Colon (tissue), 2 donors: ENCODE measurements around the gene ITGA1.

Source experiments
- FAIRE-seq: peaks from 2 replicates; lab custom pipeline; 2012; peaks lifted over from hg19 to GRCh38; lab: Jason Lieb, UNC
- donor health status: control.
- donor health status: control.

Gene ITGA1

DNA sequence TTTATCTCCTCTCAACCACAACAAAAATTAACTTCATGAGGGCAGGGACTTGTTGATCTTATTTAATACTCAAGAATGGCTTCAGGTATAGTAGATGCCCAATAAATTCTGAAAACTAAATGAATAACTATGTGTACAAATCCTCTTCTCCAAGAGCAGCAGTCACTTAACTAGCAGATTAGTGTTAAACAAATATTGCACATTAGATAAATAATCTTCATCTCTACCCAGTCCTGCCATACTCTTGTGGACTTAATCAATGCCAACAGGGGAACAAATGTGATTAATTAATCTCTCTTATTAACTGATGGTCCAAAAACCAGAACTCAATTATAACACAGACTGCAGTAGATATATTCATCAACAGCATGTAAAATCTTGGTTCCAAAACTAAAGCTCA, 15.0 kb upstream of the ITGA1 start:
- no peak for FAIRE-seq

DNA sequence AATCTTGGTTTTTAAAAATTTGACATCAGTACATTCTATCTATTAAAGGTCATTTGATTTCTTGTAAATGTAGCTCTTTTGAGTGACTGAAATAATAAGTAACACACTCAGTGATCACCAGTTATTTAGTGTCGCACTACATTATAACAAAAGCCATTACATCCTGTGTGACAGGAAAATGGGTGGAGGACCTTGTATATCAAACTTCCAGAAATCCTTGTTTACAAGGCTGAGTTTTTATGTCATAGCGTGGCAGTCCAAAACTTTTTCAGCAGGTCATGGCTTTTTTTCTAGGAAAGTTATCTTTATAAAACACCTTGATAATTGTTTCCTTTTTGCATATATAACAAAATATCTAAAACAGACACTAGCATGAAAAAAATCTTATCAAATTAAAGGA, 14.4 kb upstream of the ITGA1 start:
- no peak for FAIRE-seq

DNA sequence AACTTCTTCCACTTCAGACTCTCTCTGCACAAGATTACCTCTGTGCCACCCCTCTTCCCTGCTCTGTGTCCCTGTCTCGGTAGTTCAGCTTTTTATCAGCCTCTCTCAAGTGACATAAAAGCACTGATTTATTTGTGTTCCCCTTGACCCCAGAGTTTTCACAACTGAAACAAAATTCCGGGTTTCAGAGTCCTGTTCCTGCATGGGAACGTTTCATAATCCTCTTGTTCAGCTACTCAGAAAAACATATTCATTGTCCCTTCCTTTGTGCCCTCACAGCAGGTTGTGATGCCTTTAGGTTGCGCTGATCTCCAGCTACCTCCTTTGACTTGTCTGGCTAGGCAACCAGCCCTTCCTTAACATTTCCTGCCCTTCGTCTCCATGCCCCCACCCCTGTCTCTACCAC, 13.7 kb upstream of the ITGA1 start:
- no peak for FAIRE-seq

DNA sequence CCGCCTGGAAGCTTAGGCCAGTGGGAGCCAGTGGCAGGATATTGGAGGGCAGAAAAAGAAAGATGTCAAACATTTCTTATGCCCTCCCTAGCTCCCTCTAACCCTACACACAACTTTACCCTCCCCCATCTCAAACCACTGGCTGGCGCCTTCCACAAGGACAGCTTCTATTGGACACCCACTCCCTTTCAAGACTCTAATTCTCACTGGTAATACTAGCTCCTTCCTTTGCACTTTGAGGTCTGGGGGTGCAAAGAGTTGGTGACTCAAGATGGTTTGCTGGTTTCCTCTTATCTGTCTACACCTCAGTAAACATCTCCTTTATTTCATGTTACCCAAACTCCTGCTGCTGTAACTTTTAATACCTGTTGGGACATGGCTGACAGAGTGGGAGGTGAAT, 11.6 kb upstream of the ITGA1 start:
- no peak for FAIRE-seq

DNA sequence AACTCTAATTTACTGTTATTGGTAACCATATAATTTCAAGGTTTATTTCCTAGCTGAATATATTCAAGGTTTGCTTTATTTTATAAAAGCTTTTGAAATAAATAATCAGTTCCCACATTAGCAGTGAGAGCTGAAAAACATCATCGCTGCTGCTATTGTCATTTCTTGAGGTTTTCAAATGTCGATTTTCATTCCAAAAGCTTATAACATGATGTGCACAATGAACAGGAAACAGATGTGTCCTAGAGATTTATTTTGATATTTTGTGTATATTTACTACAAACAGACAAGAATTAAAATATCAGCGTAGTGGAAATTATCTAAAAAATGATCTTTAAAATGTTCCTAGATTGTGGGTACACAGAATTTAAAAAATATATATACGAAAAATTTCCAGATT, 10.5 kb upstream of the ITGA1 start:
- FAIRE-seq, result no peak

DNA sequence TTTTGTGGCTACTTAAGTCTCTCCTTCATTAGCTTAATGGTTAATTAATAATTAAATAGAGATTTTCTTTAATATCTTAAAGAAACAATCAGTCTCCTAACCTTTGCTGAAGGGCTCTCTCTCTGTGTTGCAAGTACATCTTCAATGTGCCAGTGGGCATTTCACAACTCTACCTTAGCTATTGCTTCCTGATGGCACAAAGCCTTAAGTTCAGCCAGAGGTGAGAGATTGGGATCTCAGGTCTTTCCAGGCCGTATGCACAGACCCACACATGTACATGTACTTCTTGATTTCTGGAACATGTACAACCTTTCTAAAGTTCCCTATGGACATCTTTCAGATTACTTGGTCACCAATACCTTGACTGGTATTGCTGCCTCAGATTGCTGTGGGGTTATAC, 8.9 kb upstream of the ITGA1 start:
- FAIRE-seq, result no peak

DNA sequence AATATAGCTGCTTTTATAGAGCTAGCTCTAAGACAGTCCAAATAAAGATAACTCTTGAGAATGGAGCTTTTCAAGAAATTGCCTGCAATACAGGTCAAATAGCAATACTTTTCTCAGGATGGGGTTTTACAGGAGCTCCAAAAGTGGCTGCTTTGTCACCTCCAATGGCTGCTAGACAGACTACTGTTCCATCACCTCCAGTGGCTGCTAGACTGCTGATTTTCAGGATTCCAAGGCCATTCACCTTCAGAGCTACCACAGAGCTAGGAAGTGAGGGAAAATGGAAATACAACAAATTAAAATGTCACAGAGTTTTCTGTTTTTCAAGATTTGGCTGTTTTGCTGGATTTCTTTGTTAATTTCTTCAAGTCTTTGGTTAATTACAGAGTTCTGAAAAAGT, 8.5 kb upstream of the ITGA1 start:
- no peak for FAIRE-seq

DNA sequence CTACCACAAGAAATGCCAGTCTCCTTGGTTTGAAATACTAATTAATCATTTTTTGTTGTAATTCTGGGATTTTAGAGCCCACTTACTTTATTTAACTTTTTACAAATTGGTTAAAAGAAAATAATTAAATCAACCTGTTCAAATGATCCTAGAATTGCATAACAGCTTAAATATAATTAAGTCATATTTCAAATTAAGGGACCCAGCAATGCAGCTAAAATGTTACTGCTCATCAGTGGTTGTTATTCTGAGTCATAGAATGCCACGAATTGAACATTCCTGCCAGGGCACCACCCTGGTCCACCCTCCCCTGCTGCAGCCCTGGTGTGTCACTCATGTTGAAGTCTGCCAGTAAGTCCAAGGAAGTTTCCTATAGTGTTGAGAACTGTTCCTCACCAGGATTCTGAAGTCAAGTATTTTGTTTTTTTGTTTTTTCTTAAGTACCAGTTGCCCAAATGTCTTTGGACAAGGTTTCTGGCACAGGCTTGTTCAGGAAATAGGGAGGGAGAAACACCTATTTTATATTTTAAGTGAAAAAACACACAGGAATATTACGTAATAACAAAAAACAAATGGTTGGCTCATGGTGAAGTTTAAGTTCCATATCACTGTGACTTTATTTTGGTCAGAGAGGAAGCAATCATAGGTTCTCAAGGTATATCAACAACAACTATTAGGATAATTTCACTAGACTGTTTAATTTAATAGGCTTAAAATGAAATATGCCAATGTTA, 4.3 kb upstream of the ITGA1 start:
- FAIRE-seq, result no peak

DNA sequence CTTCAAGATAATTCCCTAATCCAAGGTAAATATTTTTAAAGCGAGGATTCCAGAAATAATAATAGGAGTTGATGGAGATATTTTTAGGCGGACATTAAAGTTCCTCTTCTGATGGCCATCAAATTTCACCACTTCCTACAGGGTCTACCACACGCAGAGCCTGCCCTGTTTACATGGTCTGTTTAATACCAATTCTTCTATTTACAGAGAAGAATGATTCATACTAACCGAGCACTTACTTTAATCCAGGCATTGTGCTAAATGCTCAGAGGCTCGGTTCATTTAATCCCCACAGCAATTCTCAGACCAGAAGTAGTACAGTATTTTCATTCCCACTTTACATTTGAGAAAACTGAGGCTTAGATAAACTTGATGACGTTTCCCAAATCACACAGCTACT, 3.0 kb upstream of the ITGA1 start:
- no peak for FAIRE-seq

DNA sequence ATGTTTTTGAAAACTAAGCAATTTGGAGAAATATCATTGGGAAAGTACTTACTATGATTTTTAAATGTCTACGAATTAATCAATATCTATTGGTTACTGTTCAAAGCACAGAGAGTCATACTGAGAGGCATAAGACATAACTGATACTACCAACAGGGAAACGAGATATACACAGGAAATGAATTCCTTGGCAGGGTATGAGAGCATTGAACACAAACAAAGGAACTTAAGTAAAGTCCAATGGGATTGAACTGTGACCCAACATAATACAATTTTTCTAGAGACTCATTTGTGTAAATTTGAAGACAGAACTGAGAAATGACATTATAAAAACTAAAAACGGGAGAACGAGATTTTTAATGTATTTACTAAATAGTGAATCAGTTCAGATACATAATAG, 1.3 kb upstream of the ITGA1 start:
- FAIRE-seq, result no peak

DNA sequence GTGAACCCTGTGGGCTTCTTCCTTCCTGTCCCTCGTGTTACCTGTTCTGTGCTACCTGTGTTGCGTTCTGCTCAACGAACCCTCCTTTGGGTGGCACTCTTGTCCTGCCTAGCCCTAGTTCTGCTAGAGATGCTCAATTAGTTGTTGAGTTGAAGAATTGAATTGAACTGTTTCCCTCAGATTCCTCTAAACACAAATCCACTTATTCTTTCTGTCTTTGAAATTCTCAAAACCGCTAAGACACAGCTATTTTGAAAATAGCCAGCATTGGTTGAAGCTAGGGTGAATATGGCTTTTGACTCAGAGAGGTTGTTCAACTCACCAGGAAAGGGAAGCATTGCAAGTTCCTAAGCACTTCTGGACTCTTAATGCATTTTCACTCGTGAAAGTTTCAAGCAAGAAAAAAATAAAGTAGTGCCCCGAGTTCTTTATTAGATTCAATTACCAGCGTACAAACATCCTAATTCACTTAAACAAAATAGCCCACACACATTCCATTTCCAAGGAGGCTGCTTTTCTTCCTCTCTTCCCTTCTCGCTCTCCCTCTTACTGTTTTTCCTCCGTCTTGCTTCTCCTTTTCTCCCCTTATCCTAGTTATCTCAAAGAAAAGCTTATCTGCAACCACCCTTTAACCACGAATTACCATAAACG, 642 bp upstream of the ITGA1 start:
- no peak for FAIRE-seq

DNA sequence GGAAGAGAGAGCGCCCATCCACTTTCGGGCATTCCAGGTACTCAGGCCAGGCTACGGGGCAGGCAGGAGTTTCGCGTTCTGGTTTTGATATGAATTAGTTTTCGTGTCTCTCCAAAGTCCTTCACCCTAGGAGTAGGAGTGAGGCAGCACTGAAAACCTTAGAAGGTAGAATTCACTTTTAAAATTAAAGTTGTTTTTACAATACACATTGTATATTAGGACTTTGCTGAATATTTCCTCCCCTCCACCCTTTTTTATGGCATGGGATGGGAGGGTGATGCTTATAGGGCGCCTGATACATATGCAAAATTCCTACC, 747 bp downstream of the ITGA1 start:
- FAIRE-seq, result no peak

DNA sequence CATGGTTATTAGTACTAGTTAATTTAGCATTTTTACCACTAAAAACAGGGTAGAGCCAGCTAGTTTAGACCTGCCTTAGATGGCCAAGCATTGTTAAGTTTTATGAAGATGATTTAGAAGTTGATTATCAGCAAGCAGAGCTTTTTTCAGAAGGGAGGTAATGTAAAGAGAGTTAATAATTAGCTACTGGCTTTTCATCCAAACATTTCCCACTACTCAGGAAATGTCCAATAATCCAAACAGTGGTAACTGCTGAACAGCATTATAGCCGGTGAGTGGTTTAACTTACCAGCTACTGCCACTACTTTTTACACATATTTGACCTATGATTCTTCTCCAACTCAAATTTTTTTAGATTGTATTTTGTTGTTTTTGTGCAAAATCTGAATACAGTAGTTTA, 1.7 kb downstream of the ITGA1 start:
- FAIRE-seq, result no peak

DNA sequence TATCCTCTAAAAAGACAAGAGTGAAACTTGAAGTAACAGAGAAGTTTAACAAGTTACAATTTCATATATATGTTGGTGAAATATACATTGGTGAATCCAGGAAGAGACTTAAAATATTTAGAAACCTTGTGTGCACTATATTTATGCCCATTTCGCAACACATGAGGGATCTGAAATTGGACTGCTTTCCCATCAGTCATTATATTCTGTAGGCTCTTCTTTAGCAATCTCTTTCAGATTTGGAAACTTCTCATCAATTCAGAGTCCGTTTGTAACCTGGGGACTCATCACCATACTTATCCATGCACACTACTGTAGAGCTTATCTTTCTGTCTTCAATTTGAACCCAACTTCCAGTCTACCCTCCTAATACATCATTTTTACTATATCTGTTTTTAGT, 2.1 kb downstream of the ITGA1 start:
- no peak for FAIRE-seq

DNA sequence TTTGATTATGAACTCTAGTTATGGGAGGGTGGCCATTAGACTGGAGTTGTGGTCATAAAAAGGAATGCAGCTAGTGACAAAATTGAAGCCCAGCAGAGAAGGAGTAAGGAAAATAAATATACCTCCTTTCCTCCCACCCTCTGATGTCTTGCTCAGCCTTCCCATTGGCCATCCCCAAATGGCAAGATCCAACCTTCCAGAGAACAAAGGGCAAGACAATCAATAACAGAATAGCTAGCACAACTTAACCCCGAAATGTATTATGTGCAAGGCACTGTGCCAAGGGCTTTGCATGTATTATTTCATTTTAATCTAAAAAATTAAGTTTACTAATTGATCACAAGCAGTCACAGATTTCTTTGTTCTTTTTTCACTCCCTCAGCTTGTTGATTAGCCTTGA, 3.6 kb downstream of the ITGA1 start:
- FAIRE-seq, result no peak

DNA sequence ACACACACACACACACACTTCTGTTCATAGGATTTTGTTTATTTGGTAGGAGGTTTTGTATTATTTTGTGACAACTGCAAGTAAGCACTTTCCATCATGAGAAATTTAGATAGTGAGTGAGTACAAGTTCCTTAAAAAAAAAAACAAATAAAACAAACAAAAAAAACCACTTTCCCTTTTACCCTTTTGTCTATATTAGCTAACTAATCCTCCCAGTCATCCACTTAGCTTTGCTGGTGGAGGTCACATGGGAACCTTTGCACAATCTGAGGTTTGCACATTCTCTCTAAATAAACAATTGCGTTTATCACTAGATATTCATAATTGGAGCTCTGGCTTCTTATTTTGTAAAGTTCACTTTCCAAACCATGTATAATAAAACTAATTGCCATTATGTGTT, 6.8 kb downstream of the ITGA1 start:
- no peak for FAIRE-seq

DNA sequence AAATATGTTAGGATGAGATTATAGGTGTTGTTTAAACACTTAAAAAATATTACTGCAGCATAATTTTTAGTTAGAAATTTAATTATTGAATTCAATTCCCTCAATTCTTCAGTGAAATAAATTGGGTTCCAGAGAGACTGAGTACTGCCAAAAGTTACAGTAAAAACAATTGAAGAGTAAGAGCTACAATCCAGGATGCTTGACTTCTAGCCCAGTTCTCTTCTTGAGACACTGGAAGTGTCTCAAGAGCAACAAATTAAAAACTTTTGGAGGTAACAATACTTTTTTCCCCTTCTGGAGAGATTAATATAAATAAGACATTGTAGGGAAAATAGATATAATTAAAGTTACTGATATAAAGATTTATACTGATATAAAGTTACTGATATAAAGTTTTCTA, 8.3 kb downstream of the ITGA1 start:
- FAIRE-seq, result no peak

DNA sequence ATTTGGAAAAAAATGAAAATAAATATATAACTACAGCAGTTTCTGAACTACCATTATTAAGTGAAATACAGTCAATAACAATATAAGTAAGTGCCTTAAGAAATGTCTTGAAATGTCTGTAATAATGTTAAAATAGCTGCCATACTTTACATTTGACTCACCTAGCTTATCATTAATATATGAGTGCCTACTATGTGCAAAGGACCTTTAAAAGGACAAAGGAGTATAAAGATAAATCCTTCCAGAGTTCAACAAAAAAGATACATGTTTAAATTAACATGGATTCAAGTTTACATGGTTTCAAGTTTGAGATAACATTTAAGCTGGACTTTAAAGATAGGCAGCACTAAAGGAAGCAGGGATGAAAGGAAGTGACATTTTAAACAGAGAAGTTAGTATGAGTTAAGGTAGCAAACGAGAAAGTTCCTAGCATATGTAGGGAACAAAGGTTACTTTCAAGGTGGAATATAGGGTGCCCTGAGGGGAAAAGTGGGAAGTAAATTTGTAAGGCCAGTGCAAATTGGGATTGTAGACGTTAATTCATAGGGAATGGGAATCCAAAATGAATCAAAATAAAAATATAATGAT, 8.9 kb downstream of the ITGA1 start:
- FAIRE-seq, result no peak

DNA sequence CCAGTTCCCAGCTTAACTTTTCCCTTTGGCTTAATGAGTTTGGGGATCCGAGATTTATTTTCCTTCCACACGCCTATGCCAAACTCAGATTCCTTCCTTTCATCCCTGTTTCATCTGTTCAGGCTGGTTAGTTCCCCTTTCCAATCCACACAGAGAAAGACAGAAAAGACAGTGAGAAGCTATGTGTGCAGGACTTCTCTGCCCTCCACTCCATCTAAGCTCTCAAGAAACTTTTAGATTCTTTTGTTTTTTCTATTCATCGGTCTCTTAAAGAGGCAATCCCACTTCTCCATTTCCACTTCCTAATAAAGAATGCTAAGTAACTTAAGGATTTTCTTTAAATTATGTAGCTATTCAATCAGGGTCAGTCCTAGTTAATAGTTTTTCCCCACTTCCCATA, 11.2 kb downstream of the ITGA1 start:
- no peak for FAIRE-seq

DNA sequence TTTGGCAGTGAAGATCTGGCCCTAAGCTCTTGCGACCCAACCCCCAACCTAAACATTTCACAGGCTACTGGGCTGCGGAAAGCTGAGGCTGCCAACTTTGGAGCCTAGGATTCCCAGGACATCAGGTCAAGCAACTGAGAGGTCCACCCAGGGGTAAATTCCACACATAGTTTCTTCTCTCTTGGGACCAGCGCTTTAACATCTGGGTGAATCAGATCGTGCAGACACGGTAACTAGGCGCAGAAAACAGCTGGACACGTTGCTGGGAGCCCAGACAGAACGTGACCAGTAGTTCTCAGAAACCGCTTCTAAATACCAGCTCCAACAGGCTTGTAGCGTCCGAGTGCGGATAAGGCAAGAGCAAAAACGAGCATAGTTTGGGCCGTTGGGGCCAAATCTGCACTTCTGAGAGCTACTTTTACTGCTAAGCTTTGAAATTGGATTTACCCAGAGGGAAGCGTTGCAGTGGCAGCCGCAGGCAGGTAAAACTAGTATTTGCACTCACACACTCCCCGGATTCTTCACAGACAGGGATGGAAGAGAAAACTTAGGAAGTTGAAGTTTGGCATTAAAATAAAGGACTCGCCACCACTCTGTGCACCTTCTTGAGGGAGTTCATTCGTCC, 11.8 kb downstream of the ITGA1 start:
- no peak for FAIRE-seq

DNA sequence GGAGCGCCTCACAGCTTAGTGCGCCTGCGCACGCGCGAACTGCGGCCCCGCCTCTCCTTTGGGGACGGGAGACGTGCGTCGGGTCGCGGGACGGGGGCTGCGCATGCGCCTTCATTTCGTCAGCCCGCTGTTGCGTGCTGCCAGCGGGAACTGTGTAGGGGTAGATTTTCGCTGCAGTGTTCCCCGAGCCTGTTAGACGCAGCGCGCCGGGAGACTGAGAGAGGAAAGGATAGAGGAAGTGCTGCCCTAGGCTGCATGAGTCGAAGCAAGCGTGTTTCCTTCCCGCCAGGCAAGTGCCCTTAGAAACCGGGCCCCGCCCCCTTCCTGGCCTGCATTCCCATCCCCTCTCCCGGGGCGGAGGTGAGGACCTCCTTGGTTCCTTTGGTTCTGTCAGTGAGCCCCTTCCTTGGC, 12.3 kb downstream of the ITGA1 start:
- no peak for FAIRE-seq

DNA sequence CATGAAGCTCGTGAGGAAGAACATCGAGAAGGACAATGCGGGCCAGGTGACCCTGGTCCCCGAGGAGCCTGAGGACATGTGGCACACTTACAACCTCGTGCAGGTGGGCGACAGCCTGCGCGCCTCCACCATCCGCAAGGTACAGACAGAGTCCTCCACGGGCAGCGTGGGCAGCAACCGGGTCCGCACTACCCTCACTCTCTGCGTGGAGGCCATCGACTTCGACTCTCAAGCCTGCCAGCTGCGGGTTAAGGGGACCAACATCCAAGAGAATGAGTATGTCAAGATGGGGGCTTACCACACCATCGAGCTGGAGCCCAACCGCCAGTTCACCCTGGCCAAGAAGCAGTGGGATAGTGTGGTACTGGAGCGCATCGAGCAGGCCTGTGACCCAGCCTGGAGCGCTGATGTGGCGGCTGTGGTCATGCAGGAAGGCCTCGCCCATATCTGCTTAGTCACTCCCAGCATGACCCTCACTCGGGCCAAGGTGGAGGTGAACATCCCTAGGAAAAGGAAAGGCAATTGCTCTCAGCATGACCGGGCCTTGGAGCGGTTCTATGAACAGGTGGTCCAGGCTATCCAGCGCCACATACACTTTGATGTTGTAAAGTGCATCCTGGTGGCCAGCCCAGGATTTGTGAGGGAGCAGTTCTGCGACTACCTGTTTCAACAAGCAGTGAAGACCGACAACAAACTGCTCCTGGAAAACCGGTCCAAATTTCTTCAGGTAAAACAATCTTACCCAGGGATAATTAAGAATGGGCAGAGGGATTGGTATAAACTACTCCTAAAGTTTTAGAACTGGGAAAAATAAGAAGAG, 12.9 kb downstream of the ITGA1 start:
- FAIRE-seq, result no peak

DNA sequence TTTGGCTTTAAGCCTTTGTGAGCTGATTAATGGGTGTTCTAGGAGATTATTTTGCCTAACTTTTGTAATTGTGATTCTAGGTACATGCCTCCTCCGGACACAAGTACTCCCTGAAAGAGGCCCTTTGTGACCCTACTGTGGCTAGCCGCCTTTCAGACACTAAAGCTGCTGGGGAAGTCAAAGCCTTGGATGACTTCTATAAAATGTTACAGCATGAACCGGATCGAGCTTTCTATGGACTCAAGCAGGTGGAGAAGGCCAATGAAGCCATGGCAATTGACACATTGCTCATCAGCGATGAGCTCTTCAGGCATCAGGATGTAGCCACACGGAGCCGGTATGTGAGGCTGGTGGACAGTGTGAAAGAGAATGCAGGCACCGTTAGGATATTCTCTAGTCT, 13.6 kb downstream of the ITGA1 start:
- no peak for FAIRE-seq
